Cardiac muscle cell (in vitro differentiated cells and primary cell): Measurements from ENCODE around the gene CACNG5. TPM values are rescaled to one million over a fixed set of nuclear protein-coding genes. Genes with fewer than 3 reads are reported as not detected.

ENCODE experiments used
- DNase-seq, 2 donors: peaks; one replicate each; pipeline versions ENCODE4 v3.0.0 to v3.0.0-alpha.2; 2010 to 2017; ENCODE audit warnings: low read depth in 1 of 2, low spot score in 1 of 2
- H3K27ac ChIP-seq: fragments of 200-600 bp; sonication (generic); 2 replicates; pipeline ENCODE4 v1.5.1; 2016
- H3K27me3 ChIP-seq: fragments of 200-600 bp; sonication (generic); 2 replicates; pipeline ENCODE4 v1.6.0; 2016; ENCODE audit warnings: control low read depth
- H3K36me3 ChIP-seq: fragments of 200-600 bp; sonication (generic); 2 replicates; pipeline ENCODE4 v1.5.1; 2016; ENCODE audit warnings: control low read depth
- H3K4me1 ChIP-seq: fragments of 200-600 bp; sonication (generic); 2 replicates; pipeline ENCODE4 v1.8.1; 2017; ENCODE audit warnings: low read depth, mild to moderate bottlenecking, mixed run types
- H3K4me3 ChIP-seq: fragments of 200-600 bp; sonication (generic); 2 replicates; pipeline ENCODE4 v1.5.1; 2016; ENCODE audit warnings: mild to moderate bottlenecking
- H3K9me3 ChIP-seq: fragments of 200-600 bp; sonication (generic); 2 replicates; pipeline ENCODE4 v1.5.1; 2017; ENCODE audit warnings: low read depth, mild to moderate bottlenecking, control low read depth
- polyA plus RNA-seq: library from polyadenylated mRNA; unstranded; fragments of >200 nt; fragmentation: Nextera tagmentation; extraction: Ambion mirVana; gene quantifications from 2 replicates; pipeline ENCODE4 v1.2.1, GENCODE V29; 2016
- total RNA-seq: library from RNA; depleted of rRNA; stranded (reverse); fragments of >200 nt; gene quantifications from 2 replicates; pipeline ENCODE4 v1.2.3, GENCODE V29; 2016
- TF ChIP-seq, protein P1 (sequence below): IDR thresholded peaks from 2 replicates; pipeline ENCODE4 v1.5.1; 2012; ENCODE audit warnings: low read depth, mild to moderate bottlenecking, low read length

Gene CACNG5
- total and polyA plus RNA-seq, 2 experiments from 2014 or later, result not detected

DNA sequence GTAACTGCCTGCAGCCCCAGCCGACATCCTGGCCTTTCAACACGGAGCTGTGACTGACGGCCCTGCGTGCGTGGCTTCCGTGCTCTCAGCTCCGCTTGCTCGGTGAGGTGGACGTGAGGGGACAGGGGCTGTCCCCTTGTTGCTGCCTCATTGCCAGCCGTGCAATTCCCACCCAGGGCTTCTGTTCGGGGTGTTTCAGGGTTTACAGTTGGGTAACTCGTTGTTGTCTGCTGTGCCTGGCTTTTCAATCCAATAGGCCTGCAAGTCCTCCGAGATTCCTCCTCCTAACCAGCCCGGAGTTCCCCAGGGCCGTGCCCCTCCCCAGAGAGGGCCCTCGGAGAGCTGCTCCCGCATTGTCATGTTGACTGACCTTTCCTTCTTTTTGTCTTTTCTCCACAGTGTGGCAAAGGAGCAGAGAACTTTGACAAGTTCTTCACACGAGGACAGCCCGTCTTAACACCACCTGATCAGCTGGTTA, 31.4 kb upstream of the CACNG5 start:
- H3K4me3 ChIP-seq, result no peak overlapping the region
- DNase-seq, result no peak
- H3K27ac ChIP-seq, result no peak overlapping the region

GRCh38 chr17:66805567-66805966, 29.4 kb upstream of the CACNG5 start:
- no peak overlapping the region for H3K27ac ChIP-seq
- H3K36me3 ChIP-seq, result no peaks in the 10 kb centered on the region
- H3K4me3 ChIP-seq, result no peak overlapping the region
- H3K27me3 ChIP-seq, result no peaks in the 10 kb centered on the region
- TF ChIP-seq, protein P1, sequence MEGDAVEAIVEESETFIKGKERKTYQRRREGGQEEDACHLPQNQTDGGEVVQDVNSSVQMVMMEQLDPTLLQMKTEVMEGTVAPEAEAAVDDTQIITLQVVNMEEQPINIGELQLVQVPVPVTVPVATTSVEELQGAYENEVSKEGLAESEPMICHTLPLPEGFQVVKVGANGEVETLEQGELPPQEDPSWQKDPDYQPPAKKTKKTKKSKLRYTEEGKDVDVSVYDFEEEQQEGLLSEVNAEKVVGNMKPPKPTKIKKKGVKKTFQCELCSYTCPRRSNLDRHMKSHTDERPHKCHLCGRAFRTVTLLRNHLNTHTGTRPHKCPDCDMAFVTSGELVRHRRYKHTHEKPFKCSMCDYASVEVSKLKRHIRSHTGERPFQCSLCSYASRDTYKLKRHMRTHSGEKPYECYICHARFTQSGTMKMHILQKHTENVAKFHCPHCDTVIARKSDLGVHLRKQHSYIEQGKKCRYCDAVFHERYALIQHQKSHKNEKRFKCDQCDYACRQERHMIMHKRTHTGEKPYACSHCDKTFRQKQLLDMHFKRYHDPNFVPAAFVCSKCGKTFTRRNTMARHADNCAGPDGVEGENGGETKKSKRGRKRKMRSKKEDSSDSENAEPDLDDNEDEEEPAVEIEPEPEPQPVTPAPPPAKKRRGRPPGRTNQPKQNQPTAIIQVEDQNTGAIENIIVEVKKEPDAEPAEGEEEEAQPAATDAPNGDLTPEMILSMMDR, result no peak
- H3K4me1 ChIP-seq, result no peaks in the 10 kb centered on the region
- DNase-seq, result no peak
- H3K9me3 ChIP-seq, result no peaks in the 10 kb centered on the region

More for the DNA sequence above, 31.4 kb upstream of the CACNG5 start:
- H3K36me3 ChIP-seq, result no peaks in the 10 kb centered on the region
- TF ChIP-seq, protein P1, result no peak
- no peaks in the 10 kb centered on the region for H3K27me3 ChIP-seq
- no peaks in the 10 kb centered on the region for H3K9me3 ChIP-seq
- no peaks in the 10 kb centered on the region for H3K4me1 ChIP-seq

DNA sequence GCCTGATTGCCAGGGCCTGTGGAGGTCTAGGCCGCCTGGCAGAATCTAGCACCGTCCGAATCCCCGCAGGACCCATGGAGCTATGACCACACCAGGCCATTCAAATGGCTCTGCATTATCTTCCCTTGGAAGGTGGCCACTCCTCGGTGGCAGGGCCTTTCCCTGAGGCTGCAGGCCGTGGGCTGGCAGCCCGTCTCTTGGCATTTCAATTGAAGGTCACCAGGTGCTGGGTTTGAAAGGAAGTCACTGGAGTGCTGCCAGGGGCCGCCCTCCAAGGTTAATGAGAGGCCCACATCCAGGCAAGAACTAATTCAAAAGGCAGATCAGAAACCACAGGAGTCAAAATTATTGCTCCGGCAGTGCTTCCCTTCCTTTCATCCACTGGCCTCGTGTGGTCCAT, 27.7 kb upstream of the CACNG5 start:
- Histone ChIP-seq H3K4me1 (no peaks in the 10 kb centered on the region), H3K36me3 (no peaks in the 10 kb centered on the region), H3K27ac (no peak overlapping the region), H3K9me3 (no peaks in the 10 kb centered on the region), H3K27me3 (no peaks in the 10 kb centered on the region), H3K4me3 (no peak overlapping the region)
- TF ChIP-seq, protein P1, result no peak
- DNase-seq, result no peak

DNA sequence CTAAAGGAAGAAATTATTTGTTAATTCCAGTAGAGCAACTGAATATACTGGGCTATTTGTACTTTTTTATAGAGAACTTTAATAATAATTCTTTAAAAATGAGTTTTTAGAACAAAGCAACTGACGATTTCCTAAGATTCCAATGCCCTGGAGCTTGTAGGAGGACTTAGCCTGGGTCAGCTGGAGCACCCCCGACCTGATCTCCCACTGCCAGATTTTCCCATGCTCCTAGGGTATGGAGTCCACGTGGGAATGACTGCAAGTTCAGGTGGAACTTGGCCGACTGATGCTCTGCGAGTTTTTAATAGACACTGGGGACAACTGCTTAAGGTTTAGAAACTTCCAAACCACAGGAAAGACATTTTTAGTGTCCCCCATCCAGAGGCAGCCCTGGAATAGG, 25.5 kb upstream of the CACNG5 start:
- DNase-seq, result no peak
- H3K9me3 ChIP-seq, result no peaks in the 10 kb centered on the region
- no peaks in the 10 kb centered on the region for H3K36me3 ChIP-seq

GRCh38 chr17:66810951-66811682, 23.8 kb upstream of the CACNG5 start:
- no peak for DNase-seq
- H3K9me3 ChIP-seq, result no peaks in the 10 kb centered on the region
- no peaks in the 10 kb centered on the region for H3K27me3 ChIP-seq
- H3K36me3 ChIP-seq, result no peaks in the 10 kb centered on the region
- H3K4me3 ChIP-seq, result no peak overlapping the region
- no peaks in the 10 kb centered on the region for H3K4me1 ChIP-seq
- TF ChIP-seq, protein P1, result no peak
- H3K27ac ChIP-seq, result no peak overlapping the region

More for the DNA sequence above, 25.5 kb upstream of the CACNG5 start:
- Histone ChIP-seq H3K4me1 (no peaks in the 10 kb centered on the region), H3K27ac (no peak overlapping the region), H3K4me3 (no peak overlapping the region), H3K27me3 (no peaks in the 10 kb centered on the region)
- TF ChIP-seq, protein P1, result no peak
